ENCODE measurements around the gene PFN1.

DNA sequence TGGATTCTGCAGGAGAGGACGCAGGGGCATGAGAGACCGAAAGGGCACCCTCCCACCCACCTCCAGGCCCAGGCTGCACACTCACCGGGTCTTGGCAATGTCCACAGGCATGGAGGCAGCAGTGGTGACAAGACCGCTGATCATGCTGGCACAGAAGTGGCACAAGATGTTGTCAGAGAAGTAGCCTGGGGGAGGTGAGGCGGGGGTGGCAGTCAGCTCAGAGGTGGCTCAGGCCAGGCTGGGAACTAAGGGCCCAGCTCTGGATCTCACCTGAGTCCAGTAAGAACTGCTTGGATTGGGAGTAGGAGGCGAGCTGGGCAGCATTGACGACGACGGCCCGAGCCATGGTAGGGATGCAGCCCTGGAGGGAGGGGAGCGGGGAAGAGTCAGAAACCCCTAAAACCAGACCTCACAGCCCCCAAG, 10.2 kb downstream of the PFN1 start:
- TF ChIP-seq, protein P1, sequence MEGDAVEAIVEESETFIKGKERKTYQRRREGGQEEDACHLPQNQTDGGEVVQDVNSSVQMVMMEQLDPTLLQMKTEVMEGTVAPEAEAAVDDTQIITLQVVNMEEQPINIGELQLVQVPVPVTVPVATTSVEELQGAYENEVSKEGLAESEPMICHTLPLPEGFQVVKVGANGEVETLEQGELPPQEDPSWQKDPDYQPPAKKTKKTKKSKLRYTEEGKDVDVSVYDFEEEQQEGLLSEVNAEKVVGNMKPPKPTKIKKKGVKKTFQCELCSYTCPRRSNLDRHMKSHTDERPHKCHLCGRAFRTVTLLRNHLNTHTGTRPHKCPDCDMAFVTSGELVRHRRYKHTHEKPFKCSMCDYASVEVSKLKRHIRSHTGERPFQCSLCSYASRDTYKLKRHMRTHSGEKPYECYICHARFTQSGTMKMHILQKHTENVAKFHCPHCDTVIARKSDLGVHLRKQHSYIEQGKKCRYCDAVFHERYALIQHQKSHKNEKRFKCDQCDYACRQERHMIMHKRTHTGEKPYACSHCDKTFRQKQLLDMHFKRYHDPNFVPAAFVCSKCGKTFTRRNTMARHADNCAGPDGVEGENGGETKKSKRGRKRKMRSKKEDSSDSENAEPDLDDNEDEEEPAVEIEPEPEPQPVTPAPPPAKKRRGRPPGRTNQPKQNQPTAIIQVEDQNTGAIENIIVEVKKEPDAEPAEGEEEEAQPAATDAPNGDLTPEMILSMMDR (IDR thresholded peaks at IDR 0.05; ENCODE audit: poor library complexity), result no peak
- TF ChIP-seq EZH2 (IDR thresholded peaks at IDR 0.05; ENCODE audit: borderline replicate concordance), result no peak
- TF ChIP-seq EZH2phosphoT487 (IDR thresholded peaks at IDR 0.05; ENCODE audit: low read depth, severe bottlenecking, unreplicated experiment), result no peak
